ENCODE measurements around the gene PCBP3. TPM values are rescaled to one million over a fixed set of nuclear protein-coding genes. Genes with fewer than 3 reads are reported as not detected.
"Not testable (repeated sequence)": the region's sequence is repeated elsewhere in the genome, so short reads cannot be mapped to it uniquely, and the experiment has no call there.

The PCBP3 gene
- polyA plus RNA-seq, 4 donors, result 1.2 to 2.2 (median 1.5) TPM

- no peak for DNase-seq (ENCODE audit: low read depth in 4 of 4, low spot score in 3 of 4)
Measured at GRCh38 chr21:45885597-45885929, 242.0 kb downstream of the PCBP3 start.

GRCh38 chr21:45885930-45886601 lies 242.5 kb downstream of the PCBP3 start:
- not testable (repeated sequence) for DNase-seq (ENCODE audit: low read depth in 4 of 4, low spot score in 3 of 4)

GRCh38 chr21:45886610-45887026 lies 243.1 kb downstream of the PCBP3 start:
- DNase-seq (ENCODE audit: low read depth in 4 of 4, low spot score in 3 of 4), result no peak

GRCh38 chr21:45887120-45887611 lies 243.6 kb downstream of the PCBP3 start:
- DNase-seq (ENCODE audit: low read depth in 4 of 4, low spot score in 3 of 4), result no peak

GRCh38 chr21:45887788-45888187 lies 244.3 kb downstream of the PCBP3 start:
- no peak for DNase-seq (ENCODE audit: low read depth in 4 of 4, low spot score in 3 of 4)

GRCh38 chr21:45888386-45889009 lies 245.0 kb downstream of the PCBP3 start:
- no peak for DNase-seq (ENCODE audit: low read depth in 4 of 4, low spot score in 3 of 4)

GRCh38 chr21:45889256-45889655 lies 245.7 kb downstream of the PCBP3 start:
- DNase-seq (ENCODE audit: low read depth in 4 of 4, low spot score in 3 of 4), result no peak

GRCh38 chr21:45889961-45890360 lies 246.4 kb downstream of the PCBP3 start:
- DNase-seq (ENCODE audit: low read depth in 4 of 4, low spot score in 3 of 4), result no peak

GRCh38 chr21:45891388-45892155 lies 248.0 kb downstream of the PCBP3 start:
- no peak for DNase-seq (ENCODE audit: low read depth in 4 of 4, low spot score in 3 of 4)

GRCh38 chr21:45892156-45892915 lies 248.8 kb downstream of the PCBP3 start:
- no peak for DNase-seq (ENCODE audit: low read depth in 4 of 4, low spot score in 3 of 4)

GRCh38 chr21:45892916-45893739 lies 249.6 kb downstream of the PCBP3 start:
- DNase-seq (ENCODE audit: low read depth in 4 of 4, low spot score in 3 of 4), result no peak

GRCh38 chr21:45893740-45894449 lies 250.4 kb downstream of the PCBP3 start:
- DNase-seq (ENCODE audit: low read depth in 4 of 4, low spot score in 3 of 4), result no peak

- no peak for DNase-seq (ENCODE audit: low read depth in 4 of 4, low spot score in 3 of 4)
Measured at GRCh38 chr21:45894450-45894825, 250.9 kb downstream of the PCBP3 start.

GRCh38 chr21:45894906-45895777 lies 251.6 kb downstream of the PCBP3 start:
- no peak for DNase-seq (ENCODE audit: low read depth in 4 of 4, low spot score in 3 of 4)

GRCh38 chr21:45895778-45896370 lies 252.3 kb downstream of the PCBP3 start:
- no peak for DNase-seq (ENCODE audit: low read depth in 4 of 4, low spot score in 3 of 4)

GRCh38 chr21:45896431-45896830 lies 252.9 kb downstream of the PCBP3 start:
- DNase-seq (ENCODE audit: low read depth in 4 of 4, low spot score in 3 of 4), result not testable (repeated sequence)

- DNase-seq (ENCODE audit: low read depth in 4 of 4, low spot score in 3 of 4), result no peak
Measured at GRCh38 chr21:45897191-45898027, 253.9 kb downstream of the PCBP3 start.
